Measurements from ENCODE around the gene NHERF2. TPM values are rescaled to one million over a fixed set of nuclear protein-coding genes. Genes with fewer than 3 reads are reported as not detected.

Gene NHERF2
- polyA plus RNA-seq, 2 of the 4 experiments (the other 2 are of a cell fraction) = 32.3 to 35.0 TPM

- 82% methylated on average over 17 of the region's 17 CpGs for WGBS (ENCODE audit: missing lambda C conversion rate)
- Histone ChIP-seq H3K9me3 (no peaks in the 10 kb centered on the region), H3K4me3 (no peak overlapping the region), H3K4me1 (no peaks in the 10 kb centered on the region), H3K4me2 (no peak overlapping the region), H3K27ac (no peak overlapping the region)
- FAIRE-seq (no peak), ATAC-seq (no peak), DNase-seq (ENCODE audit: low read depth in 1 of 2, low spot score in 1 of 2) (no peak)
- CTCF ChIA-PET = interaction anchor here (1.7 to 3.7 kb wide), 4 partner anchors 13 to 80 kb away, joined by 5 to 14 read pairs (median 6); no protein-coding TSS in a partner anchor
- TF ChIP-seq ELK1 (IDR thresholded peaks at IDR 0.05; ENCODE audit: low read depth, low read length) (no peak), FOXS1 (CRISPR knock-in tag; IDR thresholded peaks at IDR 0.05) (no peak), HDAC2 (IDR thresholded peaks at IDR 0.05) (no peak), SMC3 (IDR thresholded peaks at IDR 0.05) (no peak), PBX3 (IDR thresholded peaks at IDR 0.05) (no peak), ZFP36 (IDR thresholded peaks at IDR 0.05; ENCODE audit: borderline replicate concordance, partially characterized antibody) (no peak), ZC3H11A (IDR thresholded peaks at IDR 0.05) (no peak), TFCP2L1 (CRISPR knock-in tag; IDR thresholded peaks at IDR 0.05) (no peak), BHLHE40 (IDR thresholded peaks at IDR 0.05; ENCODE audit: low read depth, low read length) (no peak), HOXB5 (CRISPR knock-in tag; IDR thresholded peaks at IDR 0.05) (no peak), JUNB (IDR thresholded peaks at IDR 0.05) (no peak), USF2 (IDR thresholded peaks at IDR 0.05) (no peak), HMGXB4 (CRISPR knock-in tag; IDR thresholded peaks at IDR 0.05; ENCODE audit: borderline replicate concordance) (no peak), HOXA7 (CRISPR knock-in tag; IDR thresholded peaks at IDR 0.05) (no peak), ZSCAN20 (CRISPR knock-in tag; IDR thresholded peaks at IDR 0.05) (no peak), REST (IDR thresholded peaks at IDR 0.05) (no peak), KDM1A (IDR thresholded peaks at IDR 0.05; ENCODE audit: low read depth) (no peak), MAX (IDR thresholded peaks at IDR 0.05) (no peak)
- POLR2A ChIA-PET = no interaction called here
These were observed 33.6 kb downstream of the NHERF2 start for GRCh38 chr16:2060346-2060745.

GRCh38 chr16:2061023-2061422 lies 34.3 kb downstream of the NHERF2 start:
- ATAC-seq = no peak
- CTCF ChIA-PET = interaction anchor here (0.8 to 3.7 kb wide), 7 partner anchors 12 to 79 kb away, joined by 3 to 14 read pairs (median 6); no protein-coding TSS in a partner anchor

More at GRCh38 chr16:2061023-2061422, 34.3 kb downstream of the NHERF2 start:
- FAIRE-seq (no peak), DNase-seq (ENCODE audit: low read depth in 1 of 2, low spot score in 1 of 2) (no peak)
- 98% methylated on average over 18 of the region's 18 CpGs for WGBS (ENCODE audit: missing lambda C conversion rate)
- H3K27ac ChIP-seq = no peak overlapping the region
- POLR2A ChIA-PET = no interaction called here
- no peak overlapping the region for H3K4me2 ChIP-seq
- no peak for TF ChIP-seq POLR2AphosphoS2 (conservative IDR thresholded peaks at IDR 0.05; ENCODE audit: low read length)
- no peaks in the 10 kb centered on the region for H3K4me1 ChIP-seq
- H3K9me3 ChIP-seq = no peaks in the 10 kb centered on the region
- H3K4me3 ChIP-seq = no peak overlapping the region
